T-helper 17 cell (primary cell): ENCODE data around the gene PLXNA4. TPM values are rescaled to one million over a fixed set of nuclear protein-coding genes. Genes with fewer than 3 reads are reported as not detected.
"Not testable (repeated sequence)": the region's sequence is repeated elsewhere in the genome, so short reads cannot be mapped to it uniquely, and the experiment has no call there.

ENCODE experiments used
- ATAC-seq: fragments of 150-1000 bp; cut with Tn5 transposase; 2 replicates; pipeline ENCODE4 v1.10.0; 2021; ENCODE audit warnings: mild to moderate bottlenecking, moderate library complexity
- DNase-seq, 3 donors: peaks; one replicate each; pipeline versions ENCODE4 v3.0.0 to v3.0.0-alpha.2; 2020 to 2021
- H3K9me3 ChIP-seq: one replicate; pipeline ENCODE4 v1.7.0; 2013; ENCODE audit warnings: low read length, mild to moderate bottlenecking; ENCODE audit not compliant: control insufficient read depth, poor library complexity, severe bottlenecking
- H3K27ac Mint-ChIP-seq: one replicate; pipeline ENCODE4 v1.8.0; 2022; ENCODE audit warnings: mild to moderate bottlenecking, moderate library complexity, mixed read lengths
- H3K27me3 Mint-ChIP-seq: one replicate; pipeline ENCODE4 v1.8.0; 2022; ENCODE audit warnings: mixed read lengths
- H3K36me3 Mint-ChIP-seq: one replicate; pipeline ENCODE4 v1.8.0; 2022; ENCODE audit warnings: low read depth, mixed read lengths
- H3K4me1 Mint-ChIP-seq: one replicate; pipeline ENCODE4 v1.8.0; 2022; ENCODE audit warnings: mild to moderate bottlenecking, mixed read lengths
- H3K4me3 Mint-ChIP-seq: one replicate; pipeline ENCODE4 v1.8.0; 2022; ENCODE audit warnings: mild to moderate bottlenecking, moderate library complexity, mixed read lengths
- total RNA-seq, 4 donors: library from RNA in 2 of 4; stranded (reverse) in 2 of 4; gene quantifications; one replicate each; pipeline ENCODE4 v1.2.3 and lab custom pipeline; 2022 to 2026

PLXNA4 gene
- total RNA-seq, 2 donors from 2014 or later: 9.5 to 11.7 TPM

DNA sequence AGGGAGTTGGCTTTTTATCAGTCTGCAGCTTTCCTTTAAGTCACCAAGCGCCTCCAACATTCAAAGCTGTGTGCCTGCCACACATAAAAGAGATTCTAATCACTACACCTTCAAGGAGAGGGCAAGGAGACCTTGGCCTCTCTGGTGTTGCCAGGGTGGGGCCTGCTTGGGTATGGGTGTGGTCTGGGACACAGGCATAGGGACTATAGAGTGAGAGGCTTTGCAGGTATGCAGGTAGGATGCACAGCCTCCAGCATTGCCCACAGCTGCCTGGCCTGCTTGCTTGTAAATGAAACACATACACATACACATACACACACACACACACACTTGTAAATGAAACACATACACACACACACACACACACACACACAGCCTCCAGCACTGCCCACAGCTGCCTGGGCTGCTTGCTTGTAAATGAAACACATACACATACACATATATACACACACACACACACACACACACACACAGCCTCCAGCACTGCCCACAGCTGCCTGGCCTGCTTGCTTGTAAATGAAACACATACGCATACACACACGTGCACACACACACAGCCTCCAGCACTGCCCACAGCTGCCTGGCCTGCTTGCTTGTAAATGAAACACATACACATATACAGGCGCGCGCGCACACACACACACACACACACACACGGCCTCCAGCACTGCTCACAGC lies 397.7 kb downstream of the PLXNA4 start:
- H3K4me1 Mint-ChIP-seq, H3K4me3 Mint-ChIP-seq, ATAC-seq, H3K36me3 Mint-ChIP-seq, H3K9me3 ChIP-seq, H3K27ac Mint-ChIP-seq, H3K27me3 Mint-ChIP-seq, DNase-seq: not testable (repeated sequence)

DNA sequence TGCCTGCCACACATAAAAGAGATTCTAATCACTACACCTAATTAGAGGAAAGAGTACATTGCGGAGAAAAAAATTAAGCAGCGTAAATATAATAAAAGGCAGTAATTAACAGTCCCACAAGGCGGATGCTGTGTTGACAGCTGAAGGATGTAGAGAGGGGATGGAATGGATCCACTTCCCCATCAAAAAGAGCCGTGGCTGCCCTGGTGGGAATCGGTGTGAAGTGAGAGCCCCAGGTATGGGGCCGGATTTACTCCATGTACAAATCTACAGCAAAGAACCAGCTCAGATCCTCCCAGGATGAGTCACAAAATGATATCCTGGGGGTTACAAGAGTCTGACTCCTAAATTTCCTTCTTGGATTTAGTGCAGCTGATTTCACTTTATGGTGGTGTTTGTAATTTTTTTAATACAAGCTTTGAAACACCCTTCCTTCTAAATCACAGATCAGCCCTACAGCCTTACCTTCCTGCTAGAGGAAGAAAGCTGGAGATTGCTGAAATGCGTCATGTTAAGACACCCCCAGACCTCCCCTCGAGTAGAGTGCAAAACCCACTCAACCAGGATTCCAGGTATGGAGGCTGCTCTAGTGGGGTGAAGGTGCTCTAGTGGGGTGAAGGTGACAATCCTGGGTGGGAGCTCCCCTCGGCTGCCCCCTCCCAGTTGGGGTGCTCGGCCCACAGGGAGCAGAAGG lies 398.4 kb downstream of the PLXNA4 start:
- no peak overlapping the region for H3K27ac Mint-ChIP-seq
- H3K4me1 Mint-ChIP-seq: no peaks in the 10 kb centered on the region
- no peaks in the 10 kb centered on the region for H3K36me3 Mint-ChIP-seq
- ATAC-seq: no peak
- no peak overlapping the region for H3K4me3 Mint-ChIP-seq
- H3K27me3 Mint-ChIP-seq: no peaks in the 10 kb centered on the region
- no peak for DNase-seq
- no peaks in the 10 kb centered on the region for H3K9me3 ChIP-seq

DNA sequence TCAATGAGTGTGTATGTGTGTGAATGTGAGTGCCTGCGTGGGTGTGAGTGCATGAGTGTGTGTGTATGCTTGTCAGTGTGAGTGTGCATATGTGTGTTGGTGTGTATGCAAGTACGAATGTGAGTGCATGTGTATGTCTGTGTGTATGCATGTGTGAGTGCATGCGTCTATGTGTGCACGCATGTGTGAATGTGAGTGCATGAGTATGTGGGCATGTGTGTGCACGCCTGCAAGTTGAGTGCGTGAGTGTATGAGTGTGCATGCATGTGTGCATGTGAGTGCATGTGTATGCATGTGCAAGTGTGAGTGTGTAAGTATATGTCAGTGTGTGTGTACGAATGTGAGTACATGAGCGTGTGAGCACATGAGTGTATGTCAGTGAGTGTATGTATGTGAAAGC lies 399.6 kb downstream of the PLXNA4 start:
- ATAC-seq: no peak
- H3K9me3 ChIP-seq: no peaks in the 10 kb centered on the region
- Mint-ChIP-seq H3K27ac (no peak overlapping the region), H3K27me3 (no peaks in the 10 kb centered on the region), H3K4me1 (no peaks in the 10 kb centered on the region), H3K36me3 (no peaks in the 10 kb centered on the region), H3K4me3 (no peak overlapping the region)
- no peak for DNase-seq

DNA sequence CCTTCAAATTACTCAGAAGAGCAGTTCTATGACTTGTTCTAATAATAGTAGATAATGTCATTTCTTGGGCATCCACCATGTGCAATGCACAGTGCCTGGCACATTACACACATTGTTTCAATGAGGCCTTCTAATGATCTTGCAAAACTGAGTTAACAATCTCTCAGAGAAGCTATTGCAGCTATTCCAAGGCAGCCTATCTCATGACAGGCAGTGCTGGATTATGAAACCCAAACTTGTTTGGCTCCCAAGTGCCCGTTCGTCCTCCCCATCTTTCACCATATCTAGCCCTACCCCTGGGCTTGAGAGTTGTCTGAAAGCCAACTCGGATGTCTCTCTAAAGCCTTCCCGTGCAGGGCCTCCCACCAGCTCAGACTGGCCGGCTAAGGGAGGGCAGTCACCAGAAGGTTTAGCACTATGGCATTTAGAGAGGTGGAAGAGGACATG lies 405.1 kb downstream of the PLXNA4 start:
- no peak for DNase-seq
- no peaks in the 10 kb centered on the region for H3K9me3 ChIP-seq
- ATAC-seq: no peak
- Mint-ChIP-seq H3K4me1 (no peaks in the 10 kb centered on the region), H3K36me3 (no peaks in the 10 kb centered on the region), H3K27ac (no peak overlapping the region), H3K4me3 (no peak overlapping the region), H3K27me3 (peaks cover 8% of the 10 kb centered on the region)

DNA sequence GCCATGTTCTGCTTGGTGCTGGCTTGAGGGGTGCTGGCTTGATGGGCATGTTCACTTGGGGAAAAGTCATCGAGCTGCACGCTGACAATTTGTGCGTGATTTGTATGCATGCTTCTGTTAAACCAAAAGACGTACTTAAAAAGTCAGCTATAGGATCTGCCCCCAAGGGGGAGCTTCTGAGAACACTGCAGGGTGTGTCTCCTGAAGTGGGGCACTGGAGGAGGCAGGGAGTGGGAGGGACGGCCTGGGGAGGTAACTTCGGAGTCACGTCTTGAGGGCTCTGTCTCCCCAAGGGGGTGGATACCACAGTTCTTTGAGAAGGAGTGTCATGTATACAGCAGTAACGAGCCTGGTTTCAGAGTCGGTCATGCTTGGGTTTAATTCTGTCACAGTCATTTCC lies 406.5 kb downstream of the PLXNA4 start:
- DNase-seq (no peak), ATAC-seq (no peak)
- no peaks in the 10 kb centered on the region for H3K36me3 Mint-ChIP-seq
- H3K27me3 Mint-ChIP-seq: peaks cover 13% of the 10 kb centered on the region
- H3K4me1 Mint-ChIP-seq: no peaks in the 10 kb centered on the region
- H3K9me3 ChIP-seq: no peaks in the 10 kb centered on the region
- H3K27ac Mint-ChIP-seq: no peak overlapping the region
- no peak overlapping the region for H3K4me3 Mint-ChIP-seq

DNA sequence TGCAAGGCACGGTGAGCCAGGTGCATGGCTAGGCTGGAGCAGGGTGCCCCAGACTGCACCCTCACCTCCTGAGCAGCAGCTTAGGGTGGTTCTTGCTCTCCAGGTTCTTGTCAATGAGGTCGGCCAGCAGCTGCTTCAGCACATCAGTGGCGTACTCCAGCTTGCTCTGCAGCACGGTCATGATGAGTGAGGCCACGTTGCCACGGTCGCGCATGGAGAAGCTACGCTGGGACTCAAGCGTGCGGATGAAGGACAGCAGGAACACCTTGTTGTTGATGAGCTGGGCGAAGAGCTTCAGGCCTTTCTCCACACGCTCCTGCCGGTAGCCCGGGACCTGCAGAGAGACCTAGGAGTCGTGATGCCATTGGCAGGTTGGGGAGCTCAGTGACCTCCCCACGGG lies 408.0 kb downstream of the PLXNA4 start:
- H3K36me3 Mint-ChIP-seq: no peaks in the 10 kb centered on the region
- no peaks in the 10 kb centered on the region for H3K4me1 Mint-ChIP-seq
- H3K9me3 ChIP-seq: no peaks in the 10 kb centered on the region
- no peak for ATAC-seq
- no peak for DNase-seq
- no peak overlapping the region for H3K4me3 Mint-ChIP-seq
- H3K27ac Mint-ChIP-seq: no peak overlapping the region
- peaks cover 15% of the 10 kb centered on the region for H3K27me3 Mint-ChIP-seq

DNA sequence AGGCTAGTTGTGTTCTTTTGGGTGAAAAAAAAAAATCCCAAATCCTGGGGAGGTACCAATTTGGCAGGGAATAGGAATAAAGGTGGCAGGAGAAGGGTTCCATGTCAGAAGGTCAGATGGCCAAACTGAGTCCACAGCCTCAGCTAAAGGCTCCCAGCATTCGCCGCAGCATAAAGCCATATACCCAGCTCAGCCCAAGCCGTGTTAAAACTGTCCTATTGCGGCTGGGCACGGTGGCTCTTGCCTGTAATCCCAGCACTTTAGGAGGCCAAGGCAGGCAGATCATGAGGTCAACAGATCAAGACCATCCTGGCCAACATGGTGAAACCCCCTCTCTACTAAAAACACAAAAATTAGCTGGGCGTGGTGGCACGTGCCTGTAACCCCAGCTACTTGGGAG lies 410.6 kb downstream of the PLXNA4 start:
- peaks cover 18% of the 10 kb centered on the region for H3K27me3 Mint-ChIP-seq
- not testable (repeated sequence) for H3K36me3 Mint-ChIP-seq, H3K4me1 Mint-ChIP-seq, ATAC-seq, H3K27ac Mint-ChIP-seq, H3K4me3 Mint-ChIP-seq, DNase-seq, H3K9me3 ChIP-seq

DNA sequence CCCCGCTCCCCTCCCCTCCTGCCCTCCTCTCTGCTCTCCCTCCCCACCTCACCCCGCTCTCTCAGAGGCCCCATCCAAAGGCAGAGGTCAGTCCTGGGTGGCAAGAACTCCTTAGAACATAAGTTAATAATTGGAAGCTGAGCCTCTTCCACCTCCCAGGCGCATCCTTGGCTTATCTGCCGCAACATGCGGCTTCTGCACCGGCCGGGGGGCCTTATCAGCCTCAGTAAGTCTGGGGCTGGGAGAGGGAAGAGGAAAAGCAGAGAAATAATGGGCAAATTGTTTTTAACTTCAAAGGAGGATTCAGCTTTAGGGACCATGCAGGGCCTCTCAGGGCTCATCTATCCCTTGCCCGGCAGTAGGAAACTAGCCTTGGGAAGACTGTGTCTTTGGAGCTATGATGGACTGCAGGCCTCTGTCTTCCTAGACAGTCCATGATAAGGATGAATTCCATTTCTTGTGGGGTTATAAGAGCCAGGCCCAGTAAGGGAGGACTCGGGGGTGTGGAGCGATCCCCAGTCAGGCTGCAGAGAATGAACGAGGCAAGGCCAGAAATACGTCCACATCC lies 411.6 kb downstream of the PLXNA4 start:
- ATAC-seq (no peak), DNase-seq (no peak)
- Mint-ChIP-seq H3K27me3 (peaks cover 21% of the 10 kb centered on the region), H3K4me1 (no peaks in the 10 kb centered on the region), H3K36me3 (no peaks in the 10 kb centered on the region), H3K27ac (no peak overlapping the region), H3K4me3 (no peak overlapping the region)
- H3K9me3 ChIP-seq: no peaks in the 10 kb centered on the region

DNA sequence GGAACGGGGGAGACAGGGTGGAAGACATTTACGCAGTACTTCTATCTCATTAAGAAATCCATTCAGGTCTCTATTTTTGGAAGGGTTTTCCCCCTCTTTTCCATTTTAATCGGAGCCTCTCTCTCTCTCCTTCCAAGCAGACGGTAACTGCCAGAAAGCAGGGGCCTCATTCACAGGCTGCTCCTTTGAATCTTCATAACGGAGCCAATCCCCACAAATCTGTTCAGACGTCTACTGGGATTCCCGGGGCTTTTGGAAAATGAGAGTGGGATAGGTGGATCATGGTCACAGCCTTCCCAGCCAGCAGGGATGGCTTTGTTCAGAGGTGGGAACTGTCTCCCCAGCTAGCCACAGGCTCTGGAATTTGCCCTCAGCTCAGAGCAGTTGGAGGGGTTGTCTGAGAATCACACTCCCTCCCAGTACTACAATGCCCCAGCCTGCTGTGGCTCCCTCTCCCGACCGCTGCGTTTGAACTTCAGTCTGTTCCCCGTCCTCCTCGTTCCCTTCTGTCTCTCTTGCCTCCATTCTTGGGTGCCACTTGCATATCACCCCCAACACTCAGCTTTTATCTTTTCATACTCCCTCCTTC lies 413.6 kb downstream of the PLXNA4 start:
- Mint-ChIP-seq H3K4me3 (no peak overlapping the region), H3K27me3 (peaks cover 29% of the 10 kb centered on the region), H3K27ac (no peak overlapping the region), H3K4me1 (no peaks in the 10 kb centered on the region), H3K36me3 (peaks cover 2% of the 10 kb centered on the region)
- H3K9me3 ChIP-seq: no peaks in the 10 kb centered on the region
- ATAC-seq: no peak
- DNase-seq: no peak

DNA sequence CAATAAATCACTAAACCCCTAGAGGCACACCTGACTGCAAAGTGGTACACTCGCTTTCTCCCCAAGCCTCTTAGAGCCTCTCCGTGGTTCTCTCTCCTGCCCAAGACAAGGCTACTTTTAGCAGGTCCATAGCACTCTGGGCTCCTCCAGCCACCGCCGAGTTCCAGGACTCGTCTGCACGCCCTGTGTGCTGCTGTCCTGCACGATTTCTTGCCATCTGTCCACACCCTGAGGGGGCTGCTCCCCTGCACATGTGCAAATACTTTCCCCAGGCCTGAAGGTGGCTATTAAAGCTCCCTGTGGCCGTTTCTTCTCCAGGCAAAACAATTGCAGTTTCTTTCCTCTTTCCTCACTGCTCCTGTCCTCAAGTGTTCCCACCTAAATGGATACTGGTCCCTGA lies 414.3 kb downstream of the PLXNA4 start:
- Mint-ChIP-seq H3K36me3 (peaks cover 2% of the 10 kb centered on the region), H3K27me3 (peaks cover 29% of the 10 kb centered on the region), H3K27ac (no peak overlapping the region), H3K4me3 (no peak overlapping the region), H3K4me1 (no peaks in the 10 kb centered on the region)
- DNase-seq: no peak
- no peak for ATAC-seq
- no peaks in the 10 kb centered on the region for H3K9me3 ChIP-seq

DNA sequence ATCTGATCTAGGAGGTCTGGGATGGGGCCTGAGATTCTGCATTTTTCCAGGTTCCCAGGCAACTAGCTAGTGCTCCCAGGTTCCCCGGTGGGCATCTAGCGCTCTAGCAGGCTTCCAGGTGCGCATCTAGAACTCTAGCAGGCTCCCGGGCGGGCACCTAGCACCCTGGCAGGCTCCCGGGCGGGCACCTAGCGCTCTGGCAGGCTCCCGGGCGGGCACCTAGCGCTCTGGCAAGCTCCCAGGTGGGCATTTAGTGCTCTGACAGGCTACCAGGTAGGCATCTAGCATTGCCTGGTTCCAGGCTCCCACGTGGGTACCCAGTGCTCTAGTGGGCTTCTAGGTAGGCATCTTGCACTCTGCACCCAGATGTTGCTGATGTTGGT lies 414.7 kb downstream of the PLXNA4 start:
- DNase-seq: no peak
- Mint-ChIP-seq H3K4me1 (no peaks in the 10 kb centered on the region), H3K27me3 (peaks cover 29% of the 10 kb centered on the region), H3K4me3 (no peak overlapping the region), H3K36me3 (peaks cover 2% of the 10 kb centered on the region), H3K27ac (no peak overlapping the region)
- no peak for ATAC-seq
- H3K9me3 ChIP-seq: no peaks in the 10 kb centered on the region

DNA sequence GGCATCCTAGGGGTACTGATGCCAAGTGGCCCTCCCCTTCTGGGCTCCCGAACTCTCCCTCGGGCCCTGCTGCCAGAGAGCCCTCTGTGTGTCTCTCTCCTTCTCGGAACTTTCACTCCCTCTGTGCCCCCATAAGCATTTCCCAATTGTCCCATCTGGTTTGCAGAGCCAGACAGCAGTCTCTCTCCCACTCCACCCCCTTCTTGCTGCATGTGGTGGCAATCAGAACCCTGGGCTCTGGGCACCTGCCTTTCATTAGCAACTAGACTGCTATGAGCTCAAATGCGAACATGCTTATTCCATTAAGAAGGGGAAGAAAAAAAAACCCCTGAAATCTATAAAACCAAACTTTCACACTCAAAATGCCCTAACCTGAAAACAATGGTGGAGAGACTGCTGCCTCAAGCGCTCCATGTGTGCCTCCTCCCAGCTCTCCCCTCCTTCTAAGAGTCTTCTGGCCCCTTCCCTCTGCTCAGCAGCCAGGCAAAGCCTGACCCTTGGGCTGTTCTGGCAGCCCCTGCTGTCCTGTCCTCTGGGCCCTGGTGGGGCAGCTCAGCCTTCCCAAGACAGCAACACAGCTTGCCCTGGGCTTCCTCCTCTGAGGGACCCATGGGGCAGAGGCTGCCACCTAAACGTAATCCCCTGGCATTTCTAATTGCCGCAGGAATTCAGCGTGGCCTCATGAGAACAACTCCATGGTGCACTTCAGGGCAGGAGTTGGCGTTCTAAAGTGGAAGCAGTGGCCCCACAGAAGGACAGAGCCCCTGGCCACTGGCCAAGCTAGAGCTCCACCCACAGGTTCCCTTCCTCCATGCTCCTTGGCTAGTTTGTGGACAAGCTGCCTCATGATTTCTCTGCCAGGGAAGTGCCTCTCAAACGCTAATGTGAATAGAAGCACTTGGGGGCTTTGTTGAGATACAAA lies 415.4 kb downstream of the PLXNA4 start:
- Mint-ChIP-seq H3K36me3 (peaks cover 4% of the 10 kb centered on the region), H3K27ac (no peak overlapping the region), H3K27me3 (peaks cover 29% of the 10 kb centered on the region), H3K4me3 (no peak overlapping the region), H3K4me1 (no peaks in the 10 kb centered on the region)
- no peak for ATAC-seq
- no peaks in the 10 kb centered on the region for H3K9me3 ChIP-seq
- no peak for DNase-seq

DNA sequence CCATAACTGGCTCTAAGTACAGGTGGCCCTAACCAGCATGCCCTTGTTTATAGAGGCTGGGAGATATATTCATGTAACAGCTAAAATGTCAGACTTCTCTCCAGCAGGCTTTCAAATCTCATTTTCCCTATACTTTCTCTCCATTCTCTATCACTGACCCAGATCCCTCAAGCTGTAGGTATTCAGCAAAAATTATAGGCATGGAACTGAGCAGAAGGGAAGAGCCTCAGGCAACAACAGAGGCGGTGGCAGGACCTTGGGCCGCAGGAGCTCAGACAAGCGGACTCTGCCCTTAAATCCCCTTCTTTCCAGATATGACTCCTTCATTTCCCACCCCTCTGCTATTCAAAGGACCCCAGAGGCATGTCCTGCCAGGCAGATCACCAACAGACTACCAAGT lies 417.4 kb downstream of the PLXNA4 start:
- H3K4me3 Mint-ChIP-seq: no peak overlapping the region
- no peak for DNase-seq

More for the DNA sequence above, 417.4 kb downstream of the PLXNA4 start:
- H3K27me3 Mint-ChIP-seq: peaks cover 30% of the 10 kb centered on the region
- ATAC-seq: no peak
- peaks cover 4% of the 10 kb centered on the region for H3K36me3 Mint-ChIP-seq
- no peaks in the 10 kb centered on the region for H3K9me3 ChIP-seq
- no peak overlapping the region for H3K27ac Mint-ChIP-seq
- no peaks in the 10 kb centered on the region for H3K4me1 Mint-ChIP-seq
